GM18505 (cell line): ENCODE results near the gene P2RX1.

Experiments
- ATAC-seq: cut with Tn5 transposase; IDR thresholded peaks from one replicate; pipeline ENCODE4 v1.9.1; 2021; ENCODE audit not compliant: unreplicated experiment
- POLR2A ChIP-seq: IDR thresholded peaks from 4 replicates; pipeline ENCODE4 v1.6.1; 2011; ENCODE audit warnings: borderline replicate concordance; ENCODE audit not compliant: insufficient read depth, insufficient read length; ENCODE audit errors: extremely low read depth

Gene P2RX1

DNA sequence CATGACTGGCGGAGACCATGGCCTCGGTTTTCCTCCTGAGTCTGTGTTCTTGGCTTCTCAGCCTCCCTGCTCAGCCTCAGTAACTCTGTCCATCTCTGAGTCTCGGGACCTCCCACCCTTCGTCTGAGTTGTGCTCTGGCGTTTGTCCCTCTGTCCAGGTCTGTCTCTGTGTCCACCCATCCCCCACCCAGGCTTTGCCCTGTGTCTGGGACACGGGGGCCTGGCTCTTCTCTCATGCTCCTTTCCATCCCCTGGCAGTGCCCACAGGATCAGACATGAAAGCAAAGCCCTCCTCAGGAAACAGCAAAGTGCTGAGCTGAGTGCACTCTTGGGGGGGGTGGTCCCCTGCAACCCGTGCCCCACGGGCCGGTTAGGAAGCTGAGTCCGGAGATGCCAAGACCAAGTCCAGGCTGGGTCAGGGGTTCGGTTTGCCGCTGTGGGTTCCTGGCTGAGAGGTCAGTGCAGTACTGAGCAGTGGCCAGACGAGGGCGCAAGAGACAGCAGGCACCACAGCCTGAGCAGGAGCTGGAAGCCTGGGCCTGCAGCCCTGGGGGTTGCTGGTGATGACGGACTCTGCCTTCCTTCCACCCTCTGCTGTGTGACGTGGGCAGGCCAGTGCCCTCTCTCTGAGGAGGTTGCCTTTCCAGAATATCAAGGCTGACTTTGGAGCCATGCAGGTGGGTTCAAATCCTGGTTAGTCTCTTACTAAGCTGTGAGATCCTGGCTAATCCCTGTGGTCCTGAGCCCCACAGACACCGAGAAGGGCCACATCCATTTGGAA lies 2.5 kb downstream of the P2RX1 start:
- ATAC-seq = peak; percentile 43

DNA sequence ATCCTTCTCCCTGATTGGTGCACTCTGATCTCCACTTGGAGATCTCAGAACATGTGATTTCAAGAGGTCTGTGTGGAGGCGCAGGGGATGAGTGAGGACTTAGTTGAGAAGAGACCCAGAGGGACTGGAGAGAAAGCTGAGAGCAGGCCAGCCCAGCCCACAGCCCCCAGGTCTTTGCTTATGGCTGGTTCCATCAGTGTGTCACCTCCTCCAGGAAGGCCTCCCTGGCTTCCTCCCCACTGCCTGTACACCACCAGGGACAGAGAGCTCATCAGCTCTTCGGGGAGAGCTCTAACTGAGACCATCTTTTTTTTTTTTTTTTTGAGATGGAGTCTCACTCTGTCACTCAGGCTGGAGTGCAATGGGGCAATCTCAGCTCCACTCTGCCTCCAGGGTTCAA lies 3.4 kb downstream of the P2RX1 start:
- ATAC-seq = no peak
- TF ChIP-seq POLR2A = no peak

More for the DNA sequence above, 2.5 kb downstream of the P2RX1 start:
- no peak for TF ChIP-seq POLR2A

GRCh38 chr17:3911271-3912053 lies 4.8 kb downstream of the P2RX1 start:
- ATAC-seq = peak; percentile 50
- TF ChIP-seq POLR2A = peak; percentile 24

DNA sequence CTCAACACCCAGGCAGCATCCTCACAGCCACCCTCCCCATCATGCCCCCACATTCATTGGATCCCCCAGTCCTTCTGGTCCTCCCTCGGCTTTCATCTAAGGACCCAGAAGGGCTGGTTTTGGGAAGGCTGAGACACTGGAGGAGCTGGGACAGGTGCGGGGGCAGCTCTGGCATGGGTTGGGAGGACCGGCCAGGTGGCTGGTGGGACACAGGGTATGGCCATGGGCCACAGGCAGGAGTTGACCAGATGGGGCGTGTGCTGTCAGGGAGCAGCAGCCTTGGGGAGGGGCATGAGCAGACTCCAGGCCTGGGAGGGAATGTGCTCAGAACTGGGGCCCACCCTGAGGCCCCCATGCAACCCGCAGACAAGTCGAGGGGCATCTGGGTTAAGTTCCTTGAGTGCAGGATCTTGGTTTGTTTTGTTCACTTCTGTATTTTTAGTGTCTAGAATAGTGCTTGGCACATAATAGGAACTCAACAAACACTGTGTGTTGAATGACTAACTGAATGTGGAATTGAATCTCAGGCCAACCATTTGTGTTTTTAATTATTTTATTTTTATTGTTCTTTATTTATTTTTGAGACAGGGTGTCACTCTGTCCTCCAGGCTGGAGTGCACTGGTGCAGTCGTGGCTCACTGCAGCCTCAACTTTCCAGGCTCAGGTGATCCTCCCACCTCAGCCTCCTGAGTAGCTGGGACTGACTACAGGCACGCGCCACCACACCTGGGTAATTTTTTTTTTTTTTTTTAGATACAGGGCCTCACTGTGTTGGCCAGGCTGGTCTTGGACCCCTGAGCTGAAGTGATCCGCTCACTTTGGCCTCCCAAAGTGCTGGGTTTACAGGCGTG lies 5.6 kb downstream of the P2RX1 start:
- no peak for TF ChIP-seq POLR2A
- no peak for ATAC-seq

GRCh38 chr17:3909257-3909656 lies 7.0 kb downstream of the P2RX1 start:
- no peak for ATAC-seq
- no peak for TF ChIP-seq POLR2A

GRCh38 chr17:3907483-3908216 lies 8.6 kb downstream of the P2RX1 start:
- TF ChIP-seq POLR2A = no peak
- no peak for ATAC-seq

GRCh38 chr17:3906881-3907280 lies 9.4 kb downstream of the P2RX1 start:
- ATAC-seq = no peak
- TF ChIP-seq POLR2A = no peak

- TF ChIP-seq POLR2A = no peak
- no peak for ATAC-seq
These were observed 11.2 kb downstream of the P2RX1 start for GRCh38 chr17:3905017-3905520.

DNA sequence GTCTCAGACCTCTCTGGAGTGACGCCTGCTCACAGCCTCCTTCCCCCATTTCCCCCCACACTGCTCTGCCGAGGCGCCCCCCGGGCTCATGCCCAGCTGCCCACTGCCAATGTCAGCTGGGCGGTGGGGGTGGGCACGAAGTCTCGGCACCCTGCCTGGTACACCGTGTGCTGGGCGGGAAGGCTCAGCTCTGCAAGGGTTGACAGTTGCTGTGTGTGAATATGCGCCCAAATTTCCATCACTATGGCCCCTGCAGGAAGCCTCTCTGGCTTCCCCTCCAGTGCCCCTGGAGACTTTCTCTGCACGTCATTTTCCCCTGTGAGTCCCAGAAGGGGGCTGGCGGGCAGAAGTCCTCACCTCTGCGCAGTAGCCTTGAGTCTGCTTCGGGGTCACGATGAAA lies 11.8 kb downstream of the P2RX1 start:
- TF ChIP-seq POLR2A = no peak
- no peak for ATAC-seq

GRCh38 chr17:3903881-3904290 lies 12.4 kb downstream of the P2RX1 start:
- TF ChIP-seq POLR2A = no peak
- no peak for ATAC-seq

- TF ChIP-seq POLR2A = no peak
- ATAC-seq = no peak
These were observed 13.0 kb downstream of the P2RX1 start for GRCh38 chr17:3903051-3903825.

DNA sequence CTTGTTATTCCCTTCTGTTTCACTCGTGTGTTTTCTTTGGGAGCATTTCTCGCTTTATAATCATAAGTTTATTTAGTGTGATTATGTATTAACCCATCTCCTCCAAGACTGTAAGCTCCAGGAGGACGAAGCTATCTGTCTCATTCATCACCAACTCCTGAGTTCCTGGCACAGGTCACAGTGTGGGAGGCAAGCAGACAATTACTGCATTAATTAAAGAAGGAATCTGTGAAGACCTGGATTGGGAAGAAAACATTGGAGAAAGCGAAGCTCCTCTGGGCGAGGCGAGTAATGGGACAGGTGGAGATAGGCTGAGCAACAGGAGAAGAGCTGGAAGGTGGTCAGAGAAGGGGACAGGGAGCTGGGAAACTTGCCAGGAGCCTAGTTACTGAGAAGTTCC lies 15.6 kb downstream of the P2RX1 start:
- ATAC-seq = no peak
- no peak for TF ChIP-seq POLR2A
